B cell (primary cell): ENCODE measurements around the gene TBCB. TPM values are rescaled to one million over a fixed set of nuclear protein-coding genes. Genes with fewer than 3 reads are reported as not detected.

Source experiments
- ATAC-seq: fragments of 200-7000 bp; cut with Tn5 transposase; one replicate; pipeline ENCODE4 v1.10.0; 2021; ENCODE audit warnings: low read depth, mild to moderate bottlenecking, moderate number of reproducible peaks, moderate library complexity
- CTCF ChIA-PET: fragments of 350-600 bp; sonication (Branson Sonifier 250); formaldehyde crosslinking; loops from one replicate; lab custom pipeline; 2021; ENCODE audit warnings: antibody characterized with exemption, inconsistent platforms; lab: Charles Lee
- POLR2A ChIA-PET: fragments of 350-600 bp; sonication (Branson Sonifier 250); formaldehyde crosslinking; loops from one replicate; lab custom pipeline; 2021; ENCODE audit warnings: antibody characterized with exemption; lab: Charles Lee
- DNase-seq: peaks from one replicate; pipeline ENCODE4 v3.0.0; 2013
- H2AFZ ChIP-seq: 2 replicates; pipeline ENCODE4 v1.6.1; 2012; ENCODE audit warnings: mild to moderate bottlenecking, low read depth, low read length; ENCODE audit not compliant: insufficient read depth, poor library complexity, severe bottlenecking
- H3K27ac ChIP-seq, 2 donors: 1 replicate in 1 of 2; 2 replicates in 1 of 2; pipeline ENCODE4 v1.5.1; 2012 to 2013; ENCODE audit warnings: low read length in 2 of 2, mild to moderate bottlenecking in 2 of 2, moderate library complexity in 1 of 2
- H3K27me3 ChIP-seq, 4 experiments: fragments of 200-600 bp in 1 of 4; sonication (generic) in 1 of 4; replicated peaks in 1 of 4; 1 replicate in 2 of 4; 2 replicates in 2 of 4; pipeline versions ENCODE4 v1.6.1 to v1.7.0; 2013 to 2016; ENCODE audit warnings: low read length in 3 of 4, mild to moderate bottlenecking in 2 of 4, mixed read lengths in 1 of 4, moderate library complexity in 1 of 4; ENCODE audit not compliant: insufficient read depth in 4 of 4, control insufficient read depth in 3 of 4; ENCODE audit errors: control extremely low read depth in 1 of 4
- H3K36me3 ChIP-seq, 2 experiments: replicated peaks in 1 of 2; 1 replicate in 1 of 2; 2 replicates in 1 of 2; pipeline versions ENCODE4 v1.6.1 to v1.7.1; 2013; ENCODE audit warnings: low read length in 1 of 2; ENCODE audit not compliant: insufficient read depth in 2 of 2, control insufficient read depth in 1 of 2; ENCODE audit errors: control extremely low read depth in 1 of 2, extremely low read depth in 1 of 2
- H3K4me1 ChIP-seq, 2 donors: fragments of 200-600 bp in 1 of 2; sonication (generic) in 1 of 2; 1 replicate in 1 of 2; 2 replicates in 1 of 2; pipeline versions ENCODE4 v1.5.1 to v1.6.1; 2013 to 2017; ENCODE audit warnings: low read length in 2 of 2; ENCODE audit not compliant: control insufficient read depth in 2 of 2, insufficient read depth in 2 of 2
- H3K4me2 ChIP-seq: replicated peaks from 2 replicates; pipeline ENCODE3; 2012; ENCODE audit warnings: mild to moderate bottlenecking, low read depth, low read length; ENCODE audit not compliant: poor library complexity, severe bottlenecking
- H3K4me3 ChIP-seq, 5 experiments: fragments of 200-600 bp in 1 of 5; sonication (generic) in 1 of 5; 1 replicate in 3 of 5; 2 replicates in 2 of 5; pipeline versions ENCODE4 v1.5.1 to v1.7.0; 2011 to 2016; ENCODE audit warnings: low read length in 4 of 5, mild to moderate bottlenecking in 4 of 5, low read depth in 2 of 5, control low read depth in 1 of 5, moderate library complexity in 1 of 5; ENCODE audit not compliant: insufficient read depth in 1 of 5; ENCODE audit errors: control extremely low read depth in 1 of 5, extremely low read depth in 1 of 5
- H3K79me2 ChIP-seq: fragments of 200-600 bp; sonication (generic); one replicate; pipeline ENCODE4 v1.6.0; 2016; ENCODE audit warnings: low read length; ENCODE audit not compliant: control insufficient read depth, insufficient read depth
- H3K9ac ChIP-seq: fragments of 200-600 bp; sonication (generic); 2 replicates; pipeline ENCODE4 v1.6.1; 2017; ENCODE audit warnings: mild to moderate bottlenecking, low read length, moderate library complexity
- H3K9me3 ChIP-seq, 3 donors: one replicate each; pipeline versions ENCODE4 v1.6.1 to v1.7.1; 2013; ENCODE audit warnings: low read length in 2 of 3; ENCODE audit not compliant: control insufficient read depth in 2 of 3, insufficient read depth in 1 of 3; ENCODE audit errors: control extremely low read depth in 1 of 3
- H4K20me1 ChIP-seq: 2 replicates; pipeline ENCODE4 v1.6.0; 2012; ENCODE audit warnings: mild to moderate bottlenecking, low read length; ENCODE audit not compliant: insufficient read depth, control insufficient read depth, poor library complexity, severe bottlenecking
- H3K27ac Mint-ChIP-seq: one replicate; pipeline ENCODE4 v1.8.0; 2021; ENCODE audit warnings: mixed read lengths
- H3K27me3 Mint-ChIP-seq: one replicate; pipeline ENCODE4 v1.8.0; 2021; ENCODE audit warnings: mixed read lengths
- H3K4me1 Mint-ChIP-seq: one replicate; pipeline ENCODE4 v1.8.0; 2021; ENCODE audit warnings: mixed read lengths
- H3K4me3 Mint-ChIP-seq: one replicate; pipeline ENCODE4 v1.8.0; 2021; ENCODE audit warnings: mixed read lengths
- H3K9me3 Mint-ChIP-seq: one replicate; pipeline ENCODE4 v1.8.0; 2022; ENCODE audit warnings: mixed read lengths; ENCODE audit not compliant: insufficient read depth
- CTCF ChIP-seq: fragments of 200-600 bp; IDR thresholded peaks from one replicate; pipeline ENCODE4 v1.8.0; 2022; ENCODE audit warnings: antibody characterized with exemption, mild to moderate bottlenecking
- EZH2 ChIP-seq: IDR thresholded peaks from 2 replicates; pipeline ENCODE4 v1.6.1; 2012; ENCODE audit warnings: borderline replicate concordance, low read depth, mild to moderate bottlenecking, moderate library complexity, low read length; ENCODE audit not compliant: insufficient read depth, poor library complexity, severe bottlenecking
- WGBS: methylation state at CpG from one replicate; pipeline ENCODE4 v1.1.5; 2013; ENCODE audit warnings: missing lambda C conversion rate; ENCODE audit not compliant: insufficient coverage; 5-methylcytosine and 5-hydroxymethylcytosine counted together
- intact Hi-C: fragments of 100-400 bp; cut with micrococcal nuclease; formaldehyde crosslinking; loops from one replicate; pipeline ENCODE4 v1.10.0; 2022
- polyA plus RNA-seq: library from polyadenylated mRNA; depleted of rRNA; stranded (reverse); fragments of >200 nt; gene quantifications from 2 replicates; pipeline ENCODE4 v1.2.3, GENCODE V29; 2012
- total RNA-seq, 2 donors: library from RNA; stranded (reverse); fragments of 120-200 nt in 1 of 2; gene quantifications; 1 replicate in 1 of 2; 2 replicates in 1 of 2; pipeline versions ENCODE4 v1.2.3 to v1.2.4, GENCODE V29; 2013 to 2022

TBCB gene
- total and polyA plus RNA-seq, 2 donors (not counting 1 experiment from before 2014, with no cell fraction given) = 148 to 187 TPM

DNA sequence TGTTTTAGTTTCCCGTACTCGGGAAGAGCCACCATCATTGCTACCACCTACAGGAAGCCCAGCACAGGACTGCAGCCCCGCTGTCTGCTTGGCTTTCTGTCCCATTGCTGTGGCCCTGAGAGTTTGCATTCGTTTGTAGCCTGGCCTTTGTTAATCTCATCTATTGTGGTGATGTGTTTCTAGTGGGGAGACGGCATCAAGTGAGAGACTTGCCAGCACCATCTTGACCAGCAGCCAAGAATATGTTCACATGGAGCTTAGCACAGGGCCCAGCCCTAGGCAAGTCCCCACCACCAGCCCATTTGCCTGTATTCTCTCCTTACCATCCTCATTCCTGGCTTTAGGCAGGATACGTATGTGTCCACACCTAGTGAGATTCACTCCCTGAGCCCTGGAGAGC lies 21.6 kb upstream of the TBCB start:
- H3K79me2 ChIP-seq = no peaks in the 10 kb centered on the region
- ATAC-seq (no peak), DNase-seq (no peak)
- Mint-ChIP-seq H3K4me3 (no peak overlapping the region), H3K9me3 (no peaks in the 10 kb centered on the region), H3K27ac (no peak overlapping the region), H3K4me1 (no peaks in the 10 kb centered on the region), H3K27me3 (no peaks in the 10 kb centered on the region)
- intact Hi-C loops = no loop called here
- no peaks in the 10 kb centered on the region for H3K4me1 ChIP-seq
- no peak overlapping the region for H3K9ac ChIP-seq
- H2AFZ ChIP-seq = no peak overlapping the region
- TF ChIP-seq CTCF = no peak
- no peak for TF ChIP-seq EZH2
- H3K27me3 ChIP-seq = no peaks in the 10 kb centered on the region
- H3K9me3 ChIP-seq = no peaks in the 10 kb centered on the region
- CTCF ChIA-PET = no interaction called here
- no peak overlapping the region for H3K4me2 ChIP-seq
- no peaks in the 10 kb centered on the region for H4K20me1 ChIP-seq
- POLR2A ChIA-PET = no interaction called here
- H3K27ac ChIP-seq = no peak overlapping the region
- WGBS = 94% methylated on average over 4 of the region's 6 CpGs
- H3K4me3 ChIP-seq = no peak overlapping the region
- H3K36me3 ChIP-seq = no peaks in the 10 kb centered on the region

DNA sequence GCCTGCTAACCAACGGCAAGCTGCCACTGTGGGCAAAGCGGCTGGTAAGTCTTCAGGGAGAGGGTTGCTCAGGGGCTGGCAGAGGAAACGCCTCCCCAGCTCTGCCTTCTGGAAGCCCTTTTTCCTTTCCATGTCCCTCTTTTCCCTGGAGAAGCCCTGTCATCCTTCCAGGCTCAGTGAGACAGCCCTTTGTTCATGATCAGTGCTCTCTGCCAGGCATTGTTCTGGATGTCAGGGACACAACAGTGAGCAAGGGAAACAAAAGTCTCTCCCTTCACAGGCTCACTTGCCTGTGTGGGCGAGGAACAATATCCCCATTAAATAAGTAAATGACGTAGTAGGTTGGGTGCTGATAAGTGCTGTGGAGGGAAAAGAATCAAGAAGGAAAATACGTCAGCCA lies 18.2 kb upstream of the TBCB start:
- no peak overlapping the region for H3K4me2 ChIP-seq
- 93% methylated on average over 3 of the region's 6 CpGs for WGBS
- no peak overlapping the region for H3K4me3 Mint-ChIP-seq
- no peak overlapping the region for H2AFZ ChIP-seq
- no peaks in the 10 kb centered on the region for H3K4me1 ChIP-seq
- H3K79me2 ChIP-seq = no peaks in the 10 kb centered on the region
- no peaks in the 10 kb centered on the region for H3K27me3 ChIP-seq
- ATAC-seq = no peak
- H4K20me1 ChIP-seq = no peaks in the 10 kb centered on the region
- no peaks in the 10 kb centered on the region for H3K36me3 ChIP-seq
- CTCF ChIA-PET = no interaction called here
- H3K27ac Mint-ChIP-seq = no peak overlapping the region
- H3K4me3 ChIP-seq = no peak overlapping the region
- intact Hi-C loops = no loop called here
- H3K9ac ChIP-seq = no peak overlapping the region
- H3K9me3 Mint-ChIP-seq = no peaks in the 10 kb centered on the region
- POLR2A ChIA-PET = no interaction called here
- H3K9me3 ChIP-seq = no peaks in the 10 kb centered on the region
- no peak for TF ChIP-seq CTCF
- no peak for TF ChIP-seq EZH2
- no peaks in the 10 kb centered on the region for H3K27me3 Mint-ChIP-seq
- H3K27ac ChIP-seq = no peak overlapping the region
- no peaks in the 10 kb centered on the region for H3K4me1 Mint-ChIP-seq
- DNase-seq = no peak
